Suppressor macrophage (primary cell): Measurements from ENCODE around the gene IFI30.

Source experiments
- DNase-seq, 4 experiments: peaks; one replicate each; pipeline ENCODE4 v3.0.0-alpha.2; 2020 to 2022

The IFI30 gene

GRCh38 chr19:18225702-18226468, 52.3 kb downstream of the IFI30 start, which contains the start of gene PDE4C:
Gene PDE4C, minus strand, starts transcription at chr19:18226438. Its CDS starts 23 bp downstream, at chr19:18226415.
- peak in 1 of 4 experiments; percentile 26 for DNase-seq

GRCh38 chr19:18226956-18227780, 53.6 kb downstream of the IFI30 start:
- DNase-seq, result no peak
